ENCODE data around the gene EIPR1.

EIPR1 gene

DNA sequence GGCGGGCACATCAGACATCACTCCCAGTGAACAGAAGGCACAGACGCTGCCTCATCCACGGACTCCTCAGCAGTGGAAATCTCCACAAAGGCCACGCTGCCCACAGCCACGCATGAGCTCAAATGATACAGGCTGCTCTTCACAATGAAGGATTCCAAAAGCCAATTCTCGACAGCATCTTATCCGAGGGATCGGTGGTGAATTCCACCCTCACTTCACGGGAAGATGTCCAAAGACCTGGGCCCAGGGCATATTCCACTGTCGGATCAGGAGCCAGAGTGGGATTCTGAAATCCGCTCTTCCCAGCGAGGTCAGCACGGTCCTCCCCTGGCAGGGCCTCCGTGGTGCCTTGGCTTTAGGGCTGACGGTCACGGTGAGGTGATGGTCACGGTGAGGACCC, 55.8 kb downstream of the EIPR1 start:
- no peak for DNase-seq

DNA sequence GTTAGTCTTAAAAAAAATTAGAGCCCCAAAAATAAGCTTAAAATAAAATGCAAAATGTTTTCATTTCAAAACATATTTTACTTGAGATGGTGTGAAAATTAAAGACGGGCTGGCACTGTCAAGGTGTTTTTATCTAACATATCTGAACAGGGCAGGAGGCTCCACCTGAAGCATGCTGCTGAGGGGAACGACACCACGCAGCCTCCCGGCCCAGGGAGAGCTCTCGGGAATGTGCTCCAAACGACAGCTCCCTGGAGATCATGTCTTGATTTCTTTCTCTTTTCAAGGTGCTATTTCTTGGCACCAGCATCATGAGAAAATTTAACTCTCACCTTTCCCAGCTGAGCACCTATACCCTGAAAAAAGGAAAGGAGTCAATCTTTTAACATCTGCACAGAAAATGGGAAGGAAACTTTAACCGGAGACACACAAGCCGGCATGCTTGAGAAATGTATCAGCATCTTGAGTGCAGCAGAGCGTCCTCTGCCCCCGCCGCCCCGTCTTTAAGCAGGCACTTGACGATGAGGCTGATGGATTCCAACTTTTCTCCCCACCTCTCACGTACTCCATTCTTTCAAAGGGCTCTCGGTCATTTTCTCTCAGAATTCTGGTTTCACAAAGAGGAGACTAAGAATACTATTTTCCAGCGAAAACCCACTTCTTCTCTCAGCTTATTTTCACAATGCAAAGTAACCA, 56.6 kb downstream of the EIPR1 start:
- DNase-seq: no peak

DNA sequence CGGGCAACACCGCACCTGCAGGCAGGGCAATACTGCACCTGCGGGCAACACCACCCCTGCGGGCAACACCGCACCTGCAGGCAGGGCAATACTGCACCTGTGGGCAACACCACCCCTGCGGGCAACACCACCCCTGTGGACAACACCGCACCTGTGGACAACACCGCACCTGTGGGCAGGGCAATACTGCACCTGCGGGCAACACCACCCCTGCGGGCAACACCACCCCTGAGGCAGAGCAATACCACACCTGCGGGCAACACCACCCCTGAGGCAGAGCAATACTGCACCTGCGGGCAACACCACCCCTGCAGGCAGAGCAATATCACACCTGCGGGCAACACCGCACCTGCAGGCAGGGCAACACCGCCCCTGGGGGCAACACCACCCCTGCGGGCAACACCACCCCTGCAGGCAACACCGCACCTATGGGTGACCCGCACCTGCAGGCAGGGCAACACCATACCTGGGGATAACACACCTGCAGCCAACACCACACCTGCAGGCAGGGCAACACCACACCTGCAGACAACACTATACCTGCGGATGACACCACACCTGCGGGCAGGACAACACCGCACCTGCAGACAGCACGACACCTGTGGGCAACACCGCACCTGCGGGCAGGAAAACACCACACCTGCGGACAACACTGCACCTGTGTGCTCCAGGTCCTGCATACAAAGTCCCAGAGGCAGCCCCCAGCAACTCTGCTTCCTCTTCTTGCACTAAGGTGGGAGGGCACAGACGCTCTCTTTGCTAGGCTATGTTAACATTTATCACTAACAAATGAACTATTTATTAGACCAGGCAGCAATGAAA, 57.7 kb downstream of the EIPR1 start:
- no peak for DNase-seq

DNA sequence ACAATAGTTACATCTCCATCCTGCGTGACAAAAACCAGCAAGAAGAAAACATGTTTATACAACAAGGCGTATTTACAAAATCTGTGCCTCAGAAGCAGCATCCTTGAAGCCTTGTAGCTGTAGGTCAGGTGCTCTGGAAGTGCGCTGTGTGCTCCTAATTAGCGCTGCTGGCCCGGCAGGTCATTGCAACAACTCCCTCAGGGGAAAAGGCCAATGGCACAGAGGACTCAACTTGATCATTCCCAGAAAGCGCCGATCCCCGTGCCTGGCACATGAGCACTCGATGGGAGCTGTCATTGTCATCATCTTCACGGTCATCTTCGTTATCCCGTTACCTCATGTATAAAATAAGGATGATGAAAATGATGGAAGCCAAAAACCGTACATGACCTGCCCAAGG, 58.5 kb downstream of the EIPR1 start:
- no peak for DNase-seq

DNA sequence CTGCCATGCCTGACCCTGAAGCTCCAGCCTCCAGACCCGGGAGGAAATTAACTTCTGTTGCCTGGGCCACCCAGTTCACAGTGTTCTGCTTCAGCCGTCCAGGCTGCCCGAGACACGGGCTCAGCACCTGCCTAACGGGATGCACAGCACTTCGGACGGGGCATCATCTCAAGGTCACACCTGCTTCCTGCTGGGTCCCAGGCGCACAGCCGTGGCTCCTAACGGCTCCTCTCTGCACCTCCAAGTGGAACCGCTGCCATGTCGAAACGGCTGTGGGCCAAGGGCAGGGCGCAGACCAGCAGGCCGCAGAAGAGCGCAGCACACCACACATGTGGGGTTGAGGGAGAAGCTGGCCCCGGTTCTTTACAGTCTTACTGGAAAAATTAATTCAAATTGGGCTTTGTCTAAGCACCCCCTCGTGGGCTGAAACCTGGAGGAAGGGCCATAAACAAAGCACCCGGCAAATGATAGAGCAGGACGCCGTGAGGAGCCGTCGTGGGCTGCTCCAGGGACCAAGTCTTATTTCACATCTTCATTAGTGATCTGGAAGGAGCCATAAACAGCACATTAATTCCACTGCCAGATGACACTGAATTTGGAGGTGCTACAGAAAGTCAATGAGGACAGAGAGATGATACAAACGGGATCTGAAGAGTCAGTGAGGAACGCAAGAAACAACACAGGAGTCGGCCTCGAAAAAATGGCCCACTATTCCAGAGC, 59.6 kb downstream of the EIPR1 start:
- no peak for DNase-seq

DNA sequence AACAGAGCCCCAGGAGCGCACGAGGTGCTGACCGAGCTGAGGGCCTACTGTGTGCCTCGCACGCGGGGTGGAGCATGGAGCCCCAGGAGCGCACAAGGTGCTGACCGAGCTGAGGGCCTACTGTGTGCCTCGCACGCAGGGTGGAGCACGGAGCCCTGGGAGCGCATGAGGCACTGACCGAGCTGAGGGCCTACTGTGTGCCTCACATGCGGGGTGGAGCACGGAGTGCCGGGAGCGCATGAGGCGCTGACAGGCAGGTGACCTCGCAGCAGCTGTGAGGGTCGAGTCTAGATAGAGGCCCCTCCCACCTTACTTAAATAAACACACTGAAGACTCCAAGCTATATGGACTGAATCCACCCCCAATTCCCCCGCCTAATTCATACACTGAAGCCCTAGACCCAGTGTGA, 60.3 kb downstream of the EIPR1 start:
- no peak for DNase-seq

DNA sequence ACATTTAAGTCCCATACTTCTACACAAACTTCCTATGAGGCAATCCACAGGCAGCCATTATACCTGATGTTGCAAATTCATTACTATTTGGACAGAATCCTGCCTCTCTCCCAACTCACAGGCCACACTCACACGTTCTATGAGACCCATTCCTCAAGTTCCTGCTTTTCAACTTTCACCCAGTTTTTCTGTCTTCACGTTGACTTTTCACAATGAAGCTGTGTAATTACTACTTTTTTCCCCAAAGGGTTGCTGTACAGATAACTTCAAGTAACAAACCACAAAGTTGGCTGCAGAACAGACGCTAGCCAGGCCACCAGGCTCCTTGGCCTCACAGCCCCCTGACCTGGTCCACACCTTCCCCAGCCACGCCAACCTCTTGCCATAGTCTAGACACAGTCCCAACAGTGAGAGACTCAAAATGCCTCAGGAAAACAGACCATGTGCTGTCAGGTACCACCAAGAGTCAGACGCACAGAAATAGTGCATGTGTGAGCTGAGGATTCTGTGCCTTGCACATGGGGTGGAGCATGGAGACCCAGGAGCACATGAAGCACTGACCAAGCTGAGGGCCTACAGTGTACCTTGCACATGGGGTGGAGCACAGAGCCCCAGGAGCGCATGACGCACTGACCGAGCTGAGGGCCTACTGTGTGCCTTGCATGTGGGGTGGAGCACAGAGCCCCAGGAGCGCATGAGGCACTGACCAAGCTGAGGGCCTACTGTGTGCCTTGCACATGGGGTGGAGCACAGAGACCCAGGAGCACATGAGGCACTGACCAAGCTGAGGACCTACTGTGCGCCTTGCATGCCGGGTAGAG, 61.0 kb downstream of the EIPR1 start:
- DNase-seq: no peak

DNA sequence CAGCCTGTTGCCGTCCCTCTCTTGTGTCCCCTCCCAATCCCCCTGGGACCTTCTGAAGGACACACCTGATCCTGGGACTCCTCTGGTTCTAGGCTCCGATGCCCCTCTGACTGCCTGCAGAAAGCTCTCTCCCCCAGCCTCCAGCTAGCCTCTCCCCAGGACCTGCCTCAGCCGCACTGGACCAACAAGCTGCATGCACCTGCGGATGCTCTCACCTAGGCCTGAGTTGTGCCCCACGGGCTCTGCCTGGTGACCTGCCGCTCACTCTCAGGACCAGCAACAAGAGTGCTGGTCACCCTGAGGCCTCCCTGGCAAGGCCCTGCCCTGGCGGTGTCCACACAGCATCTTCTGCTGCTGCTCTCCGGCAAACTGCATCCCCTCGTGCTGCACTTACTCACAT, 63.0 kb downstream of the EIPR1 start:
- DNase-seq: no peak

DNA sequence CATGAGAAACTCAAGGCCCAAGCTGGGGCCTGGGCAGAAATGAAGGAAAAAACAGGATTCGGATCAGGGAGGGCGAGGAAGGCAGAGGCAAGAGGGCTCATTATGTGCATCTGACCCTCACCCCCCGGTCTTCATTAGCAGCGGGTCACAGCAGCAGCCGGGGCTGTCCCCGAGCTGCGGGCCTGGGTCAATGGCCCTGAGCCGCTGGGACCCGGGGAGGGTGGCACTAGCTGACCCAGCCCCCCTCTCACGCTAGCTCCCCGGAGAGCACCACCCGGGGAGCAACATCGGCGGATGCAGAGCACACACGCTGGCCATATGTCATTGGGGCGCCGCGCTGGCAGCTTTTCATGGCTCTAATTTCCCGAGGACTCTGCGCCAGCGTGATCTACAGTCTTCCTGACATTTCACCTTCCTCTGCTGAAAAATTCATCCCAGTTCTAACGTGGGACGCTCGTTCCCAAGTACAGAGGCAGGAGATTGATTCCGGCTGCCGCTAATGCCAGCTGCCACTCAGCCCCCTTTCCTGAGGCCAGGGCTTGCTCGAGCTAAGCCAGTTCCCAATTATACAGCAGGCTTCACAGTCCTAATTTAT, 63.7 kb downstream of the EIPR1 start:
- DNase-seq: no peak

DNA sequence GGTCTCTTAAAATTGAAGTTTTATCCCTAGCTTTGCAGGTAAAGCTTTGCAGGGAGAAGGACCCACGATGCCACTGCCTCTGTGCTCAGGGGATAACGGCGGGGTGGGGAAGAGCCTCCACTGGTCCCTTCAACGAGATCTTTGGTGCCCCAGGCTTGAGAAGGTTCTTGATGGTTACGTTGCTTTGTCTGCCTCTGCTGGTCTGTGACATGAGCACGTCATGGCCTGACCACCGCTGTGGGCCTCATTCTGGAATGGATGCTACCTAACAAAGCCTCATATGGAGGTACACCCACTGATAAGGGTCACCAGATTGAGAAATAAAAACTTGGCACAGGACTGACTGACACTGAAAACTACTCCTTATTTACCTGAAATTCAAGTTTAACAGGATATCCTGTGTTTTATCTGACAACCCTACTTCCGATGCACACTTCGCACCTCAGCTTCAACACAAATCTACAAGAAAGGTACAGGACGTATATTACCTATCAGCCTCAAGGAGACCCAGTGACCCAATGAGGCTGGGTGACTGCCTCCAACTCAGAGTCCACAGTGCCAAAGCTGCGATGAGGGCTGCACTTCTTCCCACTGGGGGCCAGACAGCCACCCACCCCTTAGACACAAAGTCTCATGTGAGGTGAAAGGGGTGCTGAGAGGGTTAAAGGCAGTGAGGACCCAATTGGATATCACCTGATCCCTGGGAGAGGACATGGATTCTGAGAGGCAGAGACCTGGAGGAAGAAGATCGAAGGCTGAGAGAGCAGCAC, 64.9 kb downstream of the EIPR1 start:
- DNase-seq: no peak

DNA sequence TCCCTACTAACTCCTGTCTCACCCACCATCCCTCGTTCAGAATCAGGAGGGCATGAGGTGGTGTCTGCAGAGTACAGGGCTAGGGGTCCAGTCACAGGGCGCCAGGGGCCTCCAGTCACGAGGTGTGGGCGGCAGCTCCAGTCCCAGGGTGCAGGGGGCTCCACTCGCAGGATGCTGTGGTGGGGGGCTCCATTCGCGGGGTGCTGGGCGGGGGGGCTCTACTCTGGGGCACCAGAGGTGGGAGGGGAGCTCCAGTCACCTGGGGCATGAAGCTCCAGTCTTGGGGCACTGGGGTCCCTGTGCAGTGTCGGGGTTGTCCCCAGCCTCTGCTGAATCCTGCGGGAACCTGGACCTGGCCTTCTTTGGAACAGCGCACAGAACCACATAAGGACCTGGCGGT, 66.0 kb downstream of the EIPR1 start:
- DNase-seq: no peak

DNA sequence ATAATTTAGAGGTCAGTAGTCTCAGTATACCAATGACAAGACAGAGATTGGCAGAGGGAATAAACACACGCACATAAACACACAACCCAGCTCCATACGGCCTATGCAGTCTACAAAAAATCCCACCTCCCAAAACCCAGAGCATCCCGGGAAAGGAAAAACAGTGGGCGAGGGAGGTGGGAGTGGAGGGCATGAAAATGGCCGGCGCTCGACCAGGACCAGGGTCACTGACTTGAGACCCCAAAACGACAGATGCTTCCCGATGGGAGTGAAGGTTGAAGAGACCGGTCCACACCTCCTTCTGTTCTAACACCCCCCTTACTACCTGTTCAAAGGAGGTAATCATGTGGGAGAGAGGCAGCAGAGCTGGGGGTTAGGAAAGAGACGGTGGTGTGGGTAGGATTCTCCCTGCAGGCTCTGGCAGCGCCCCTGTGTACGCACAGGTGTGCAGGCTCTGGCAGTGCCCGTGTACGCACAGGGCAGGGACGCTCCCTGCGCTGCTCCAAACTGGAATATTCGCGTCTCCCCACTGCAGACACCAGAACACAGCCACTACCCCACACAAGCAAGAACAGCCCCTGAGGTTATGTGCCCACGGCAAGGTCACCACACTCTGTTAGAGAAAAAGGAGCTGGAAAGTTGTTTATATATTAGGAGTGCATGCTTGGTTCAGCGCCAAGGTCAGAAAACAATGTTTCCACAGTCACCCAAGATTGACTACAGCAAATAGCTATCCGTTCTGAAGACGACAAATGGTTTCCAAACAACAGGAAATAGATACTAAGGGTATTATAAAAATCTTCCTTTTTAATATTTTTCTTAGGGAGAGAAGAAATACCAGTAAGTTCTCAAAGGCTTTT, 67.9 kb downstream of the EIPR1 start:
- no peak for DNase-seq

DNA sequence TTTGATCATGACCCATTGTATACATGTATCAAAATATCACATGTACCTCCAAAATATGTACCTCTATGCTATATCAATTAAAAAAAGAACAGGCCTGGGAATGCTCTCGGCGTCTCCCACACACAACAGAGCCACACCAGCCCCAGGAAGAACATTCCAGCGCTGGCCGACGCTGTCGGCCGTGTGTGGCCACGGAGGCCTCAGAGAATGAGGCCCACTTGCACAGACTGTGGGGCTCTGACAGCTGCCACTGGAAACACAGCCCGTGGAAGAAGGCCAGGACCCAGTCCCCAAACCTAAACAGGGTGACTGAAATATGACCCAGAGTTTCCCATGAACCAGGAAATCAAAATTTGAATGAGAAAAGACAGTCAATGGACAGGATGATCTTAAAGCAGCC, 69.7 kb downstream of the EIPR1 start:
- no peak for DNase-seq

DNA sequence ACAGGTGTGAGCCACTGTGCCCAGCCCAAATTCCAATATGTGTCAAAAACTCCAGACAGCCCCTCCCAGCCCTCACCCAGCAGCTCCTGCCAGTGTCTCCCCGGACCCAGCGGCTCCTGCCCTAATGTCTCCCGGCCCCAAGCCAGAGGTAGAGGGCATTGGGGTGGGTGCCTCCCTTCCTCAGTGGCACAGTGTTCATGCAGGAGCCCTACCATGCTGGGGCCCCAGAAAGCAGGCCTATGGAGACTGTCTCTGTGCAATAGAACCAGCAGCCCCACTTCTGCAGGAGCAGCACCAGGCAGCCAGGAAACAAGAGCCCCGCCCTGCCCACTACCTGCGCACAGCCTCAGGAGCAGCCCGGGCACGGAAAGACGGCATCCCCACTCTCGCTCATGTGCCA, 70.4 kb downstream of the EIPR1 start:
- no peak for DNase-seq

DNA sequence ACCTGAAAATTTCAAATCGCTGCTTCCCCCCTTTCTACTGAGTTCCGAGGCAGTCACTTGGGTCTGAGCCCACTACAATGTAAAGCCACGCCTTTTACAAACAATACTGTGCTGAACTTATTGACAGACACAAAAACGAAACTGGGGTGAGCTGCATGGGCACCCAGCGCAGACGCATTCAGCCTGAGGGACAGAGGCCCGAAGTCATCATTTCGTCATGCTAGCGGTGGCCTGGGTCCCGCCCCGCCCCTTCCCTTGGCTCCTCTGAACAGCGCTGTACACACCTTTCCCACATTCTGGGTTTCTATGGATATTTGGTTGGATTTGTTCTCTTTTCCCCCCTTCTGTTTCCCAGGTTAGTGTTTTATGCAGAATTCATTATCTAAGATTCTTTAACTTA, 71.7 kb downstream of the EIPR1 start:
- DNase-seq: no peak

DNA sequence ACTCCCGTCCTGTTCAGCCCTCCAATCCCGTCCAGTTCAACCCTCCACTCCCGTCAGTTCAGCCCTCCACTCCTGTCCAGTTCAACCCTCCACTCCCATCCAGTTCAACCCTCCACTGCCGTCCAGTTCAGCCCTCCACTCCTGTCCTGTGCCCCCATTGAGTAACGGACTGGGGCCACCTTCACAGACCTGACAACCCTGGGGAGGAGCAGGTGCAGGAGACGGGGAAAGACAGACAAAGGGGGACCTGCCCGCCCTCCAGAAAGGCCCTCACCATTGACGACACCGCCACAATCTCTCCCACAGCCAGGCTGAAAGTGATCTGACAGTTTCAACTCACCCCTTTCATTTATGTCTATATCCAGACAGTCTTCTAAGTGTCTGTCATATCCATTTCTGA, 72.2 kb downstream of the EIPR1 start:
- DNase-seq: no peak

DNA sequence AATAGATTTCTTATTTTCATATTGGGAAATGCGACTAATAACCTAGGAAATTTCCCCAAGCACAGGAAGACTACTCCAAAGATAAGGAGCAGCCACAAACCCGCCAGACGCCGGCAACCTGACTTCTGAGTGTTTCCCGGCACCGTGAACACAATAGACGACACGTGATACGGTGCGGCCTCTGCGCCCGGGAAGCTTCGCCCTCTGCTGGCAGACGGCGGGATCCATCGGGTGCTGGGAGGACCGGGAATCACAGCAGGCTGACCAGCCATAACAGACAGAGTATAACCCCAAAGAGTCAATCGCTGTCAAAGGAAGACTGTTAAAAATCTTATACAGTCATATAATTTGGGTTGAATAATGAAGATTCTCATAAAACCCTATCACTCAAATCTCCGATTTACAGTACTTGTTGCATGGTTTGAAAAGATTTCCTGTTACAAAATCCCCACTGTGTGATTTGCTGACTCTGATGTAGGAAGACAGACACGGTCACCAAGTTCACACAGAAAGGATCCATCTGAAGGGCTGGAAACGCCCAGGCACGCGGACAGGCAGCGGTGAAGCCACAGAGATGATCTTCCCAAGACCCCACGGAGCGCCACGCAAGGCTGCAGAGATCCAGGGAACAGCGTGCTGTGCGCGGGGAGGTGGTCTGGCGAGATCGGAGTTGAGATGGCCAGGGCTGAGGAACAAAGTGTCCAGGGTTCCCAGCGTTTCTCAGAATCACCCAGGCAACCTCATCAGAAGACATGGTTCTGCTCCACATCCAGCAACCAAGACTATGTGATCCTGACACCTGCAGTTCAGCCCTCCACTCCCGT, 73.8 kb downstream of the EIPR1 start:
- peak; percentile 35 to 64 (median 50) for DNase-seq

DNA sequence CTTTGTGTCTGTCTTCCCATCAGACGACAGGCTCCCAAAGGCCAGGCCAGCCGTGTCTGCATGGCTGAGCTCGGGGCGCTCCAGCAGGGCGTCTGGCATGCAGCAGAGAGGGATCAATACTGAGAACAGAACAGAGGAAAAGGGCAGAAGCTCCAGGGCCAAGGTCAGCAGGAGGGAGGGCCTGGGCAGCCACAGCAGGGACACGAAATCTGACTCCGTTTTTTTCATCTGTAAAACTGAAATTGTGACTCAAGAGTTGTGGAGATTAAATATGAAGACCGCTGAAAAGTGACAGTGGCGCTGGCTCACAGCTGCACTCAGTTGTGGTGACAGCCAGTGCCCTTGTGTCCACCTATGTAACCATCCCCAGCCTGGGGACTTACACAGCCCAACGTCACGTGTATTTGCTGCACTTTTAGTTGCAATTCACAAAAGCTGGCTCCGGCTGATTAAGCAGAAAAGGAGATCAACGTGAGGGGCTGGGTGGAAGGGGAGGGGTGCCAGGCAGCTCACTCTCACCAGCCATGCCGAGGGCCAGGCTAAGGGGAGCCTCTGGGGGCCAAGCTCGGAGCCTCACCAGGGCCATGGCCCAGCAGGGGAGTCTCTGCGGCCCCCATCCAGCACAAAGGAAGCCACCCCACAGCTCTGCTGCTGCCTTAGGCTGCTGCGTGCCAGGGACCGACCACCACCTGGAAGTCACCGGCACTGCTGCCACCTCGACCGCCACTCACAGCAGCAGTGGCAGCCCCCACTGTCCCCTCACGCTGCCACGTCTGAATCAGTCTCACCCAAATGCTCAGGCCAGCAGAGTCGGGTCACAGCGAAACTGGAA, 74.7 kb downstream of the EIPR1 start:
- no peak for DNase-seq

DNA sequence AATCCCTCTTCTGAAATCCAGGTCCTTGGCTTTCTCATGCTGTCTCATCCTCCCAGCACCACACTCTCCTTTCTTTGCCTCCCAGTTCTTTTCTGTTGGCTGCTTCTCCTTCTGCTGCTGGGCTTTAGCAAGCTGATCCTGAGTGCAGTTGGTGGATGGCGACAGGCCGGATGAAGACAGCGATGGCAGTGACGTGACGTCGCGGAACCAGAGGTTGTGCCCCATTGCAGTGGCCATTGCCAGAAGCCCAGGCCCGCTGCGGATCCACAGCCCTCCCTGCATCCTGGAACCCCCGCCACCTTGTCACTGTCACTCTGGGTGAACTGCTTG, 75.2 kb downstream of the EIPR1 start:
- no peak for DNase-seq

Measured in activated CD4-positive, CD25-positive, alpha-beta regulatory T cell (primary cell).